ENCODE results near the gene PEX3. TPM values are rescaled to one million over a fixed set of nuclear protein-coding genes. Genes with fewer than 3 reads are reported as not detected.

PEX3 gene
- total and polyA plus RNA-seq, 10 of the 15 experiments (the other 5 are each of a cell fraction or from before 2014, with no cell fraction given): 18.6 to 70.7 (median 38.6) TPM

GRCh38 chr6:143405373-143406154 lies 45.0 kb upstream of the PEX3 start (continued):
- TF ChIP-seq CEBPZ (IDR thresholded peaks at IDR 0.05; ENCODE audit: low read depth, low read length) (no peak), DPF2 (IDR thresholded peaks at IDR 0.05) (no peak), POLR2A (IDR thresholded peaks at IDR 0.05; ENCODE audit: low read depth, low read length) (no peak), BCLAF1 (IDR thresholded peaks at IDR 0.05) (no peak), HDAC2 (IDR thresholded peaks at IDR 0.05) (no peak), KLF5 (IDR thresholded peaks at IDR 0.05; ENCODE audit: partially characterized antibody) (no peak), TCF3 (IDR thresholded peaks at IDR 0.05; ENCODE audit: borderline replicate concordance, insufficient read depth, low read depth, low read length) (no peak), ATF2 (IDR thresholded peaks at IDR 0.05; ENCODE audit: low read length) (no peak)
